PC-3 (cell line): ENCODE measurements around the gene NEDD9.

Experiments
- EZH2 ChIP-seq: fragments of 300-600 bp; sonication (generic); IDR thresholded peaks from one replicate; pipeline ENCODE4 v1.6.1; 2017; ENCODE audit warnings: antibody characterized with exemption, mild to moderate bottlenecking, low read length; ENCODE audit not compliant: unreplicated experiment
- TF ChIP-seq, protein P1 (sequence below): fragments of 300-600 bp; sonication (generic); conservative IDR thresholded peaks from 2 replicates; pipeline ENCODE4 v1.5.1; 2017; ENCODE audit warnings: antibody characterized with exemption, low read depth, mild to moderate bottlenecking, low read length

DNA sequence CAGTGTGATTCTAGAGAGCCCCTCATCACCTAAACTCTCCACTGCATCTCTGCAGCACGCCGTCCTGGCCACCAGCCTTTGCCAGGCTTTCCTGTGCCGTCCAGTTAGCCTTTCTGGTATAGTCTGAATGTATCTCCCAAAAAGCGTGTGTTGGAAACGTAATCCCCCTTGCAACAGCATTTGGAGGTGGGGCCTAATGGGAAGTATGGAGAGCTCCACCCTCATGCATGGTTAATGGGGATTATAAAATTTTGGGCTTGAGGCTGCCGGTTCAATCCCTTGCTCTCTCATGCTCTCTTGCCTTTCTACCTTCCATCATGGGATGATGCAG, 53.4 kb downstream of the NEDD9 start:
- TF ChIP-seq, protein P1, sequence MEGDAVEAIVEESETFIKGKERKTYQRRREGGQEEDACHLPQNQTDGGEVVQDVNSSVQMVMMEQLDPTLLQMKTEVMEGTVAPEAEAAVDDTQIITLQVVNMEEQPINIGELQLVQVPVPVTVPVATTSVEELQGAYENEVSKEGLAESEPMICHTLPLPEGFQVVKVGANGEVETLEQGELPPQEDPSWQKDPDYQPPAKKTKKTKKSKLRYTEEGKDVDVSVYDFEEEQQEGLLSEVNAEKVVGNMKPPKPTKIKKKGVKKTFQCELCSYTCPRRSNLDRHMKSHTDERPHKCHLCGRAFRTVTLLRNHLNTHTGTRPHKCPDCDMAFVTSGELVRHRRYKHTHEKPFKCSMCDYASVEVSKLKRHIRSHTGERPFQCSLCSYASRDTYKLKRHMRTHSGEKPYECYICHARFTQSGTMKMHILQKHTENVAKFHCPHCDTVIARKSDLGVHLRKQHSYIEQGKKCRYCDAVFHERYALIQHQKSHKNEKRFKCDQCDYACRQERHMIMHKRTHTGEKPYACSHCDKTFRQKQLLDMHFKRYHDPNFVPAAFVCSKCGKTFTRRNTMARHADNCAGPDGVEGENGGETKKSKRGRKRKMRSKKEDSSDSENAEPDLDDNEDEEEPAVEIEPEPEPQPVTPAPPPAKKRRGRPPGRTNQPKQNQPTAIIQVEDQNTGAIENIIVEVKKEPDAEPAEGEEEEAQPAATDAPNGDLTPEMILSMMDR = no peak
- TF ChIP-seq EZH2 = no peak
